Endothelial cell of umbilical vein (primary cell): Measurements from ENCODE around the gene RALGAPB. TPM values are rescaled to one million over a fixed set of nuclear protein-coding genes. Genes with fewer than 3 reads are reported as not detected.

Experiments used
- BruUV-seq: library from RNA; stranded (reverse); fragments of 400-500 nt; replicated peaks from 2 replicates; lab custom pipeline; 2021; lab: Mats Ljungman, UMichigan
- CTCF ChIA-PET: fragments of 300-600, 350-600 bp; sonication (Branson Sonifier 250); formaldehyde crosslinking; loops from one replicate; lab custom pipeline; 2021; ENCODE audit warnings: antibody characterized with exemption, inconsistent platforms; lab: Charles Lee
- POLR2A ChIA-PET: fragments of 300-600, 350-600 bp; sonication (Branson Sonifier 250); formaldehyde crosslinking; loops from one replicate; lab custom pipeline; 2021; ENCODE audit warnings: antibody characterized with exemption, inconsistent platforms; lab: Charles Lee
- DNase-seq: peaks from one replicate; pipeline ENCODE4 v3.0.0-alpha.2; 2011; ENCODE audit warnings: low read depth, low spot score
- FAIRE-seq: peaks from 2 replicates; lab custom pipeline; 2011; peaks lifted over from hg19 to GRCh38; lab: Jason Lieb, UNC
- H2AFZ ChIP-seq: 2 replicates; pipeline ENCODE4 v1.6.0; 2012; ENCODE audit warnings: low read depth, low read length, control low read depth, inconsistent platforms
- H3K27ac ChIP-seq: 2 replicates; pipeline ENCODE4 v1.5.1; 2011; ENCODE audit warnings: low read depth, mild to moderate bottlenecking, control low read depth, low read length, moderate library complexity; ENCODE audit not compliant: insufficient read depth
- H3K27me3 ChIP-seq, 2 experiments: 2 replicates each; pipeline versions ENCODE4 v1.6.0 to v1.6.1; 2011; ENCODE audit warnings: low read length in 2 of 2, mixed read lengths in 1 of 2; ENCODE audit not compliant: control insufficient read depth in 2 of 2, insufficient read depth in 2 of 2
- H3K36me3 ChIP-seq, 2 experiments: 2 replicates in 1 of 2; 3 replicates in 1 of 2; pipeline ENCODE4 v1.5.1; 2011; ENCODE audit warnings: low read length in 2 of 2, mild to moderate bottlenecking in 1 of 2, moderate library complexity in 1 of 2; ENCODE audit not compliant: control insufficient read depth in 2 of 2, insufficient read depth in 2 of 2; ENCODE audit errors: extremely low read depth in 1 of 2
- H3K4me1 ChIP-seq: 3 replicates; pipeline ENCODE4 v1.5.1; 2011; ENCODE audit warnings: mild to moderate bottlenecking, low read length; ENCODE audit not compliant: control insufficient read depth, insufficient read depth; ENCODE audit errors: extremely low read depth
- H3K4me2 ChIP-seq: 2 replicates; pipeline ENCODE4 v1.6.1; 2011; ENCODE audit warnings: low read length, control low read depth, mixed read lengths; ENCODE audit not compliant: insufficient read depth
- H3K4me3 ChIP-seq, 3 experiments: fragments of 200-600 bp in 1 of 3; sonication (generic), shearing (Covaris generic) in 1 of 3; replicated peaks in 1 of 3; 2 replicates each; pipeline ENCODE4 v1.5.1; 2011 to 2016; ENCODE audit warnings: control low read depth in 3 of 3, low read length in 3 of 3, mild to moderate bottlenecking in 2 of 3, inconsistent platforms in 1 of 3, low read depth in 1 of 3, moderate library complexity in 1 of 3; ENCODE audit not compliant: insufficient read depth in 1 of 3
- H3K79me2 ChIP-seq: 2 replicates; pipeline ENCODE4 v1.6.0; 2012; ENCODE audit warnings: low read length, inconsistent platforms; ENCODE audit not compliant: control insufficient read depth, insufficient read depth
- H3K9ac ChIP-seq: replicated peaks from 2 replicates; pipeline ENCODE3; 2011; ENCODE audit warnings: low read length, control low read depth; ENCODE audit not compliant: insufficient read depth; ENCODE audit errors: extremely low read depth
- H3K9me1 ChIP-seq: replicated peaks from 3 replicates; pipeline ENCODE4 v1.6.0; 2011; ENCODE audit warnings: mild to moderate bottlenecking, low read length; ENCODE audit not compliant: control insufficient read depth, insufficient read depth; ENCODE audit errors: extremely low read depth
- H3K9me3 ChIP-seq: replicated peaks from 2 replicates; pipeline ENCODE4 v1.5.1; 2012; ENCODE audit warnings: low read length, inconsistent platforms; ENCODE audit not compliant: control insufficient read depth, insufficient read depth
- H4K20me1 ChIP-seq: replicated peaks from 2 replicates; pipeline ENCODE3; 2011; ENCODE audit warnings: mild to moderate bottlenecking, low read length; ENCODE audit not compliant: control insufficient read depth, insufficient read depth; ENCODE audit errors: extremely low read depth
- EZH2 ChIP-seq: IDR thresholded peaks from 2 replicates; pipeline ENCODE4 v1.6.1; 2012; ENCODE audit warnings: borderline replicate concordance, low read depth, mild to moderate bottlenecking, moderate library complexity, low read length, inconsistent platforms; ENCODE audit not compliant: severe bottlenecking
- FOS ChIP-seq: IDR thresholded peaks from 2 replicates; pipeline ENCODE4 v1.6.1; 2011; ENCODE audit warnings: mild to moderate bottlenecking, low read length, moderate library complexity, borderline replicate concordance; ENCODE audit not compliant: insufficient read depth
- GATA2 ChIP-seq: IDR thresholded peaks from 2 replicates; pipeline ENCODE4 v1.7.0; 2011; ENCODE audit warnings: low read depth, mild to moderate bottlenecking, moderate library complexity, mixed read lengths, low read length; ENCODE audit not compliant: insufficient read length, insufficient read depth
- JUN ChIP-seq: IDR thresholded peaks from 2 replicates; pipeline ENCODE4 v1.6.1; 2011; ENCODE audit warnings: borderline replicate concordance, low read depth; ENCODE audit not compliant: insufficient read length, insufficient read depth
- MYC ChIP-seq: IDR thresholded peaks from one replicate; pipeline ENCODE4 v1.6.1; 2011; ENCODE audit warnings: mild to moderate bottlenecking, low read depth, low read length
- POLR2A ChIP-seq: IDR thresholded peaks from 2 replicates; pipeline ENCODE4 v1.6.1; 2012; ENCODE audit warnings: low read depth, mild to moderate bottlenecking, control low read depth, low read length
- POLR2AphosphoS5 ChIP-seq: IDR thresholded peaks from 2 replicates; pipeline ENCODE4 v1.6.1; 2012; ENCODE audit warnings: low read depth, mild to moderate bottlenecking, control low read depth, low read length, moderate library complexity; ENCODE audit not compliant: insufficient read depth
- dilution Hi-C: fragments of 300-500 bp; cut with MboI; formaldehyde crosslinking; loops from one replicate; pipeline ENCODE4 v1.15.0; 2019; ENCODE audit warnings: low sequenced_read_pairs; ENCODE audit not compliant: extremely low pct_ligation_motif_present
- intact Hi-C: fragments of 100-400 bp; cut with micrococcal nuclease; formaldehyde crosslinking; loops from one replicate; pipeline ENCODE4 v1.10.0; 2022
- polyA plus RNA-seq, 4 experiments: library from polyadenylated mRNA; depleted of rRNA in 3 of 4; stranded (reverse) in 3 of 4; unstranded in 1 of 4; fragments of >200 nt; gene quantifications; 2 replicates each; pipeline versions ENCODE4 v1.2.1 to v1.2.3, GENCODE V29; 2011 to 2012; ENCODE audit warnings: missing spikeins in 1 of 4
- total RNA-seq: library from RNA; stranded (reverse); gene quantifications from 2 replicates; pipeline ENCODE4 v1.2.3, GENCODE V29; 2021
- TF ChIP-seq, protein P1 (sequence below): IDR thresholded peaks from 2 replicates; pipeline ENCODE4 v1.6.1; 2011; ENCODE audit not compliant: insufficient read depth, insufficient read length
- TF ChIP-seq, protein P2 (sequence below), 2 donors: IDR thresholded peaks; 1 replicate in 1 of 2; 2 replicates in 1 of 2; pipeline ENCODE4 v1.5.1; 2011; ENCODE audit warnings: low read length in 2 of 2, mild to moderate bottlenecking in 2 of 2, moderate library complexity in 2 of 2, control low read depth in 1 of 2, inconsistent platforms in 1 of 2, low read depth in 1 of 2; ENCODE audit not compliant: insufficient read depth in 1 of 2; ENCODE audit errors: extremely low read depth in 1 of 2

Gene RALGAPB
- total and polyA plus RNA-seq, 2 donors (not counting 3 experiments of a cell fraction or from before 2014, with no cell fraction given) = 12.8 to 38.7 TPM

DNA sequence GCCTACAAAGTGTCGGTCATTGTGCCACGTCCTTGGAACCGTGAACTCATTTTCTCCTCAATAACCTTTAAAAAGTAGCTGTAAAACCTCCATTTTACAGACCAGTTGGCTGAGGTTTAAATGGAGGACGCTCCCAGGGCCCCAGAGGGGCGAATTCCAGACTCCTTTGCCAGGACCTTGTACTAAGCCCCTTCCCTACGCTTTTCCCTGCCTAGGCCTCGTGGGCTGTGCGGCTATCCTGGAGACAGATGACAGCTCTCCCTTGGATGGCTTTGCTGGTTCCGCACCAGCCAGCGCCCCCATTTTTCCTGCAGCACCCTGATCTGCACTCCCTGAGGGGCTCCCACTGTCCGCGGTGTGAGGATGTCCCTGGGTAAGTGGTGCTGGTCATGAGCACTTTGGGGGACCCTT is 25.4 kb upstream of the RALGAPB start:
- H3K9ac ChIP-seq = peak overlapping the region; percentile 92
- dilution Hi-C loops (no loop called here), intact Hi-C loops (no loop called here)
- POLR2A ChIA-PET = interaction anchor here (1.1 to 3.3 kb wide), 3 partner anchors 12 to 26 kb away, joined by 3 to 40 read pairs (median 11); partner anchors contain the start of genes RALGAPB and SNHG17
- no peaks in the 10 kb centered on the region for H3K27me3 ChIP-seq
- H3K9me3 ChIP-seq = no peaks in the 10 kb centered on the region
- no peak for FAIRE-seq
- no peak overlapping the region for H2AFZ ChIP-seq
- DNase-seq = no peak
- H3K27ac ChIP-seq = no peak overlapping the region
- no peaks in the 10 kb centered on the region for H3K9me1 ChIP-seq
- H4K20me1 ChIP-seq = no peaks in the 10 kb centered on the region
- CTCF ChIA-PET = interaction anchor here (1.9 to 4.3 kb wide), 4 partner anchors 10 to 38 kb away, joined by 11 to 106 read pairs (median 34); partner anchors contain the start of genes RALGAPB and SNHG17
- peak overlapping the region; percentile 70 for H3K4me2 ChIP-seq
- no peaks in the 10 kb centered on the region for H3K79me2 ChIP-seq
- TF ChIP-seq, protein P1, sequence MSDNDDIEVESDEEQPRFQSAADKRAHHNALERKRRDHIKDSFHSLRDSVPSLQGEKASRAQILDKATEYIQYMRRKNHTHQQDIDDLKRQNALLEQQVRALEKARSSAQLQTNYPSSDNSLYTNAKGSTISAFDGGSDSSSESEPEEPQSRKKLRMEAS = no peak
- TF ChIP-seq, protein P2, sequence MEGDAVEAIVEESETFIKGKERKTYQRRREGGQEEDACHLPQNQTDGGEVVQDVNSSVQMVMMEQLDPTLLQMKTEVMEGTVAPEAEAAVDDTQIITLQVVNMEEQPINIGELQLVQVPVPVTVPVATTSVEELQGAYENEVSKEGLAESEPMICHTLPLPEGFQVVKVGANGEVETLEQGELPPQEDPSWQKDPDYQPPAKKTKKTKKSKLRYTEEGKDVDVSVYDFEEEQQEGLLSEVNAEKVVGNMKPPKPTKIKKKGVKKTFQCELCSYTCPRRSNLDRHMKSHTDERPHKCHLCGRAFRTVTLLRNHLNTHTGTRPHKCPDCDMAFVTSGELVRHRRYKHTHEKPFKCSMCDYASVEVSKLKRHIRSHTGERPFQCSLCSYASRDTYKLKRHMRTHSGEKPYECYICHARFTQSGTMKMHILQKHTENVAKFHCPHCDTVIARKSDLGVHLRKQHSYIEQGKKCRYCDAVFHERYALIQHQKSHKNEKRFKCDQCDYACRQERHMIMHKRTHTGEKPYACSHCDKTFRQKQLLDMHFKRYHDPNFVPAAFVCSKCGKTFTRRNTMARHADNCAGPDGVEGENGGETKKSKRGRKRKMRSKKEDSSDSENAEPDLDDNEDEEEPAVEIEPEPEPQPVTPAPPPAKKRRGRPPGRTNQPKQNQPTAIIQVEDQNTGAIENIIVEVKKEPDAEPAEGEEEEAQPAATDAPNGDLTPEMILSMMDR (IDR thresholded peaks at IDR 0.05; ENCODE audit: extremely low read depth in 1 of 2, insufficient read depth in 1 of 2, low read depth in 1 of 2, low read length in 2 of 2) = no peak
- no peak for TF ChIP-seq EZH2
- TF ChIP-seq JUN = no peak
- no peak for TF ChIP-seq GATA2
- no peak for TF ChIP-seq FOS
- TF ChIP-seq POLR2A = no peak
- no peak for TF ChIP-seq POLR2AphosphoS5
- TF ChIP-seq MYC = no peak
- H3K36me3 ChIP-seq = peaks cover 0 to 4% of the 10 kb centered on the region in 2 experiments
- BruUV-seq = no TSS peak
- H3K4me3 ChIP-seq = peak overlapping the region; percentile 33 to 71 (median 61)
- peaks cover 53% of the 10 kb centered on the region for H3K4me1 ChIP-seq
